ENCODE results near the gene DAB2IP. TPM values are rescaled to one million over a fixed set of nuclear protein-coding genes. Genes with fewer than 3 reads are reported as not detected.

Gene DAB2IP
- total RNA-seq, 1 experiment from 2014 or later = 31.0 TPM

GRCh38 chr9:121737481-121737931 is 86.1 kb downstream of the DAB2IP start (continued):
- TF ChIP-seq CTCF (IDR thresholded peaks at IDR 0.05 in 2 of 3, conservative IDR thresholded peaks at IDR 0.05 in 1 of 3; ENCODE audit: borderline replicate concordance in 1 of 3, insufficient read depth in 1 of 3, low read depth in 2 of 3, low read length in 2 of 3) (no peak), ZNF274 (IDR thresholded peaks at IDR 0.05; ENCODE audit: low read depth, low read length) (no peak), YY1 (IDR thresholded peaks at IDR 0.05; ENCODE audit: extremely low read depth, insufficient replicate concordance, low read depth, low read length) (no peak), SIN3A (IDR thresholded peaks at IDR 0.05; ENCODE audit: low read depth) (no peak), TCF7L2 (IDR thresholded peaks at IDR 0.05; ENCODE audit: borderline replicate concordance, extremely low read depth, insufficient read depth, insufficient read length) (no peak), FOSL1 (IDR thresholded peaks at IDR 0.05; ENCODE audit: low read depth) (no peak), RAD21 (IDR thresholded peaks at IDR 0.05; ENCODE audit: low read depth) (no peak)

- H3K4me3 ChIP-seq (replicated peaks in 1 of 2; ENCODE audit: low read depth in 1 of 2, low read length in 2 of 2) = no peak overlapping the region
- H3K9me2 ChIP-seq (ENCODE audit: insufficient read depth) = no peaks in the 10 kb centered on the region
- no peaks in the 10 kb centered on the region for H4K20me1 ChIP-seq (ENCODE audit: insufficient read depth)
- DNase-seq (ENCODE audit: low read depth, low spot score) (no peak), ATAC-seq (no peak)
- H3K36me3 ChIP-seq (ENCODE audit: control insufficient read depth in 1 of 2, insufficient read depth in 2 of 2, low read length in 2 of 2) = no peaks in the 10 kb centered on the region
- H3K79me2 ChIP-seq (ENCODE audit: insufficient read depth, low read length) = peaks cover 16% of the 10 kb centered on the region; the same call in 1 of the 2 replicates
- ChIA-PET POLR2A (no interaction called here), RAD21 (ENCODE audit: low non-redundant PET in 1 of 2, low total read pairs in 2 of 2, uncharacterized antibody in 2 of 2, unreplicated experiment in 2 of 2) (no interaction called here), CTCF (no interaction called here)
- H3K27me3 ChIP-seq (ENCODE audit: insufficient read depth, low read length) = no peaks in the 10 kb centered on the region
- H2AFZ ChIP-seq (ENCODE audit: low read depth, low read length, poor library complexity, severe bottlenecking) = no peak overlapping the region
- H3K9ac ChIP-seq (ENCODE audit: low read length) = no peak overlapping the region
- BruUV-seq (replicated peaks) = no TSS peak
- intact Hi-C loops (cut with micrococcal nuclease) = loop anchor here (5.0 kb wide), 2 partner anchors 51 to 124 kb away; no protein-coding TSS in a partner anchor
- H3K27ac ChIP-seq (ENCODE audit: low read depth, low read length) = no peak overlapping the region
- H3K4me2 ChIP-seq (ENCODE audit: low read length) = no peak overlapping the region
- TF ChIP-seq MAX (IDR thresholded peaks at IDR 0.05) = no peak
- no peak for TF ChIP-seq JUND (IDR thresholded peaks at IDR 0.05)
- no peak for TF ChIP-seq ATF3 (IDR thresholded peaks at IDR 0.05)
- peaks cover 53 to 69% of the 10 kb centered on the region in 2 experiments for H3K4me1 ChIP-seq (ENCODE audit: control insufficient read depth in 1 of 2, insufficient read depth in 2 of 2, low read length in 2 of 2)
- H3K9me3 ChIP-seq (ENCODE audit: control insufficient read depth in 1 of 2, insufficient read depth in 1 of 2, low read depth in 1 of 2, low read length in 2 of 2) = no peaks in the 10 kb centered on the region
Measured at GRCh38 chr9:121738411-121738810, 87.0 kb downstream of the DAB2IP start.

Data from HCT116 (cell line).